GM10266 (cell line): ENCODE results near the gene ATXN1.
A peak's percentile ranks its signal among the peaks of the same experiment; 100 is the strongest.

Experiments
- DNase-seq: peaks from one replicate; pipeline ENCODE4 v3.0.0; 2012; ENCODE audit errors: extremely low spot score
- TF ChIP-seq, protein P1 (sequence below): IDR thresholded peaks from 2 replicates; pipeline ENCODE4 v1.5.1; 2012; ENCODE audit warnings: mild to moderate bottlenecking, low read depth; ENCODE audit not compliant: control insufficient read depth, insufficient read depth; ENCODE audit errors: missing control alignments

The ATXN1 gene

DNA sequence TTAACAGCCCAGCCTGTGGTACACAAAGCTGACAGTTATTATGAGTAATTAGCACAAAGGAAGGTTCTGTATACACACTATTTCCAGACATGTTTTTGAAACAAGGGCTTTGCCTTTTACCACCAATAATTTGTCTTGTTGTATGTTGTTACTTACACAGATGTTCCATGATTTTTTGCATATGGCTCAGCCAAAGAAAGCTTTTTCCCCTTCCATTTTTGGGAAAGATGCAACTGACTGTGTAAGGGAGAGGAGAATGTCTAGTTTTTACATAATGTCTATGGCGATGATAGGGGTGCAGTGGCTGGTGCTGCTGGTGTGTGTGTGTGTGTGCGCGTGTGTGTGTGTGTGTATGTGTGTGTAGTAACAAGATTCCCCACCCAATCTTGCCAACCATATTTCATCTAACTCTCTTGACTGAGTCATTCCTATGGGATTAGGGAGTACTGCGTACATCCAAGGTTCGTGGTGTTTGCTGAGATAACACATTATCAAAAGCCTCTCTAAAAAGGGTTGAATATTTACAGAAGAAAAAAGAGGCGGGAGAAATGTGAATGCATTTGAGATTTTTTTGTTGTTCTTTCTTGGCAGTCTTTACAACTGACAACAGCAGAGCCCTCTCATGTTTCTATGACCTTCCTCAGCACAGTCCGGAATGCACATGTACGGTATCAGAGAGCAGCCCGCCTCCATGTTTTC is 330.7 kb downstream of the ATXN1 start:
- DNase-seq, result no peak
- TF ChIP-seq, protein P1, sequence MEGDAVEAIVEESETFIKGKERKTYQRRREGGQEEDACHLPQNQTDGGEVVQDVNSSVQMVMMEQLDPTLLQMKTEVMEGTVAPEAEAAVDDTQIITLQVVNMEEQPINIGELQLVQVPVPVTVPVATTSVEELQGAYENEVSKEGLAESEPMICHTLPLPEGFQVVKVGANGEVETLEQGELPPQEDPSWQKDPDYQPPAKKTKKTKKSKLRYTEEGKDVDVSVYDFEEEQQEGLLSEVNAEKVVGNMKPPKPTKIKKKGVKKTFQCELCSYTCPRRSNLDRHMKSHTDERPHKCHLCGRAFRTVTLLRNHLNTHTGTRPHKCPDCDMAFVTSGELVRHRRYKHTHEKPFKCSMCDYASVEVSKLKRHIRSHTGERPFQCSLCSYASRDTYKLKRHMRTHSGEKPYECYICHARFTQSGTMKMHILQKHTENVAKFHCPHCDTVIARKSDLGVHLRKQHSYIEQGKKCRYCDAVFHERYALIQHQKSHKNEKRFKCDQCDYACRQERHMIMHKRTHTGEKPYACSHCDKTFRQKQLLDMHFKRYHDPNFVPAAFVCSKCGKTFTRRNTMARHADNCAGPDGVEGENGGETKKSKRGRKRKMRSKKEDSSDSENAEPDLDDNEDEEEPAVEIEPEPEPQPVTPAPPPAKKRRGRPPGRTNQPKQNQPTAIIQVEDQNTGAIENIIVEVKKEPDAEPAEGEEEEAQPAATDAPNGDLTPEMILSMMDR, result no peak

DNA sequence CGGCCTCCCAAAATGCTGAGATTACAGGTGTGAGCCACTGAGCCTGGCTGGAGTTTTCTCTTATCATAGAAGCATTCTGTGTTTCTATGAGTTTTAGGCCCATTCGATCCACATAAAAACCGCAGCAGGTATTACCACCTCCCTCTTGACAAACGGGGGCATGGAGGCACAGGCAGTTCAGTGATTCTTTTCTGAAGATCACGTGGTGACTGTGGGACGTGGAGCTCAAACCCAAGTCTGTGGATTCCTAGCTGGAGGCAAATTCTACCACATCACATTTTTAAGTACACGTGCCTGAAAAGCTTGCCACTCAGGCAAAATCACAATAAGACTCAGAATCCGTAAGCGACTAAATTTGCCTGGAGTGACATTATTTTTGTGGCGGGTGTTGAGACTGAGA is 331.6 kb downstream of the ATXN1 start:
- TF ChIP-seq, protein P1, result no peak

DNA sequence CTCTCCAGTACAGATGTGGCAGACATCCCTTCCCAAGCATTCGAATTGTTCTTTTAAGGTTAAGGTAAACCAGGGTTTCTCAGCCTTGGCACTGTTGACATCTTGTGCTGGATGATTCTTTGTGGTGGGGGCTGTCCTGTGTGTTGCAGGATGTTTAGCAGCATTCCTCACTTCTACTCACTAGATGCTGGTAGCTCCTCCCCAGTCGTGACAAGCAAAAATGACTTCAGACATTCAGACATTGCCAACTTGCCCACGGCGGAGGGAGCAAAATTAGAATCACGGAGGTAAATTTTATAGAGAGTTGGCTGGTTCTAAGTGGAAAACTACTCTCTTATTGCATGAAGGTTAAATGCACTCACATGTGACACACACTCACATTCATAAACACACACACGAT is 334.1 kb downstream of the ATXN1 start:
- TF ChIP-seq, protein P1, result no peak

More for the DNA sequence above, 331.6 kb downstream of the ATXN1 start:
- DNase-seq, result no peak

DNA sequence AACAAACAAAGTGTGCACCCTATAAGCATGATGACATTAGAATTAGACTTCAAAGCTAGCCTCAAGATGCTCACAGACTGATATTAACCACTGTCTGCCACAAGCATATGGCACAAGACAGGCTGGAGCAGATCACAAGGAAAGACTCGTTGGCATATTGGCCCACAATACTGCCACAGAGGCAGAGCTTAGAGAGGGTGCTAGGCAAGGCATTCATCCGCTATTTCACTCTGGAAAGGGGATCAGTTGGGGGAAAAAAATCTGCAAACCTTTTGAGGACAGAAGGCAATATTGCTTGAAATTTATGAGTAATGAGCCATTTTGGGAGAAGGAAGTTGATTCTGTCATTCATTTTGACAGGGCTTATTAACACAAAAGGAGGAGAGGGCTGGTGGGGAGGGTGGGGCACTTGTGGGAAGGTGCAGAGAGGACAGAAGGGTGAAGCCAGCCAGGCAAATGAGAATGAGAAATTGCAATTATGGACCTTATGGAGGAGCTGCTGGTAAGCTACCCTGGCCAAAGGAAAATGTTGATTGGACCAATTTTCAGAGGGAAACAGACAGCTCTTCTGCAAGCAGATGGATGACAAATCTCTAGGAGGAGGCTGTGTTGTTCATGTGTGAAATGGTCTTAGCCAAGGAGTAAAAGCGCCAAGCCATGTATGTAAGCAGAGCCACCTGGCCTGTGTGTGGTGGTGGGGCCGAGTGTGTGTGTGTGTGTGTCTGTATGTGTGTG is 335.2 kb downstream of the ATXN1 start:
- DNase-seq, result no peak
- TF ChIP-seq, protein P1, result no peak

More for the DNA sequence above, 334.1 kb downstream of the ATXN1 start:
- DNase-seq, result no peak

DNA sequence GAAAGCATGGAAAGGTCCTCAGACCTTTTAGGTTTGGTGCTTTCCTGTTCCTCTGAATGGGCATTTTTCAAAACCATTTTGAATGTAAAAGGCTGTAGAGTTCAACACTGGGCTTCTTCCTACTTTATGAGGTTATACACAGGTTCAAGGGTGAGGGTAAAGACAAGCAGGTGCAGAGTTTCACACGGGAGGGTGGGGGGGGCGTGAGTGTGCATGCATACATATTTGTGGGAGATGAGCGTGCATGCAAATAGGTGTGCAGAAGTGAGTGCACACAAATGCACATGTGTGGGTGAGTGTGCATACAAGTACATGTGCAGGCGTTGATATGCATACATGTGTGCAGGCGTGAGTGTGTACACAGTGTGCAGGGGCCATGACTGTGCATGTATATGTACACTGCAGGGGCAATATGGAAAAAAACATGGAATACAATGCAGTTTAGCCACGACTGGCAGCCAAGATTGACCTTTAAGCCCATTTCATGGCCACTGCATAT is 339.7 kb downstream of the ATXN1 start:
- TF ChIP-seq, protein P1, result no peak
- no peak for DNase-seq

DNA sequence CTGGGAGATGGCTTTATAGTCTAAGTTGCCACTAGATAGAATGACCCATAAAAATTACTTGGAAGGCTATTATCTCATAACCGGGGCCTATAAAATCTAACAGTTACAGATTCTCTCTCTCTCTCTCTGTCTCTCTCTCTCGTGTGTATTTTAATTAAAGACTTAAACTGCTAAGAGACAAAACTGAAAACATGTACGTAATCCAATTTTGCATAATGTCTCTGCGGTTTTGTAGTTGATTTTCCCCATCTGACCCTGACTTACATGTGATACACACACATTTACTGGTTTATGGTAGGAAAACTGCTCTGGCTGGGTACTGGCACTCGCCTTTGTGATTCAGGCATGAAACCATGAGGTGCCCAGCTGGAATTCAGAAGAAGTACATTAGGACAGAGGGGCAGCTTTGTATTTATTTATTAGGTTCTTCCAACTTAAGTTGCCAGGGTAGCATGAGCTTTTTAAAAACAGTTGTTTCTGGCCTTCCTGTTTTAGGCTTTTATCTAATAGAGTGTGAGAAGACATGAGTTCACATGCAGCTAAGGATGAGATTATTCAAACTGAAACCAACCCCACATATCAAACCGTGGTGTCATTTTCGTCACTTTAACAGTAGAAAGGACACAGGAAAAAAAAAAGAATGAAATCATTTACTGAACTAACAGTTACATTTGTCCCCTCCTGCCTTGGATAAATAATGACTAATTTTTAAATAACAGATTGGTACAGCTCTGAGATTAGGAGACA is 340.4 kb downstream of the ATXN1 start:
- peak; percentile 64 for DNase-seq
- TF ChIP-seq, protein P1, result no peak
